HepG2 (cell line): ENCODE data around the gene TMEM61. TPM values are rescaled to one million over a fixed set of nuclear protein-coding genes. Genes with fewer than 3 reads are reported as not detected.

Experiments used
- ATAC-seq: fragments of 200-7000 bp; cut with Tn5 transposase; 3 replicates; pipeline ENCODE4 v1.9.1; 2020; ENCODE audit warnings: mild to moderate bottlenecking, moderate library complexity
- BruUV-seq: library from RNA; stranded (reverse); fragments of 400-500 nt; replicated peaks from 2 replicates; lab custom pipeline; 2021; lab: Mats Ljungman, UMichigan
- CTCF ChIA-PET: fragments of 300-600 bp; formaldehyde crosslinking; extraction: SDS; loops from one replicate; lab custom pipeline; 2021; ENCODE audit warnings: low total read pairs, inconsistent platforms, low intra/inter-chr PET ratio; lab: Yijun Ruan, JAX
- POLR2A ChIA-PET: fragments of 350-600 bp; sonication (Branson Sonifier 250); formaldehyde crosslinking; loops from one replicate; lab custom pipeline; 2020; ENCODE audit warnings: antibody characterized with exemption, inconsistent platforms; lab: Yijun Ruan, JAX
- DNase-seq: peaks from one replicate; pipeline ENCODE4 v3.0.0-alpha.2; 2015; ENCODE audit warnings: low spot score
- FAIRE-seq: peaks from 3 replicates; lab custom pipeline; 2011; peaks lifted over from hg19 to GRCh38; lab: Jason Lieb, UNC
- H2AFZ ChIP-seq: one replicate; pipeline ENCODE4 v1.6.1; 2011; ENCODE audit warnings: low read length, inconsistent platforms
- H3K27ac ChIP-seq: fragments of 300-600 bp; 3 replicates; pipeline ENCODE4 v1.8.0; 2011; ENCODE audit warnings: mixed run types, mild to moderate bottlenecking, mixed read lengths, low read length, inconsistent platforms; ENCODE audit not compliant: insufficient read depth; ENCODE audit errors: extremely low read length
- H3K27me3 ChIP-seq, 2 experiments: fragments of 200-600 bp in 1 of 2; 2 replicates in 1 of 2; 3 replicates in 1 of 2; pipeline versions ENCODE4 v1.6.0 to v1.8.0; 2011; ENCODE audit warnings: low read length in 2 of 2, mild to moderate bottlenecking in 2 of 2, moderate library complexity in 2 of 2, inconsistent platforms in 1 of 2; ENCODE audit not compliant: insufficient read depth in 2 of 2, control insufficient read depth in 1 of 2
- H3K36me3 ChIP-seq, 2 experiments: fragments of 200-600 bp in 1 of 2; replicated peaks in 1 of 2; 2 replicates in 1 of 2; 3 replicates in 1 of 2; pipeline versions ENCODE4 v1.5.1 to v1.8.0; 2011; ENCODE audit warnings: low read length in 2 of 2, inconsistent platforms in 1 of 2; ENCODE audit not compliant: insufficient read depth in 2 of 2, control insufficient read depth in 1 of 2
- H3K4me1 ChIP-seq: 2 replicates; pipeline ENCODE4 v1.5.1; 2012; ENCODE audit warnings: low read length, inconsistent platforms; ENCODE audit not compliant: insufficient read depth
- H3K4me2 ChIP-seq: 2 replicates; pipeline ENCODE4 v1.6.0; 2011; ENCODE audit warnings: low read depth, low read length, inconsistent platforms
- H3K4me3 ChIP-seq, 3 experiments: fragments of 200-600 bp in 1 of 3; sonication (generic), shearing (Covaris generic) in 1 of 3; replicated peaks in 1 of 3; 2 replicates each; pipeline ENCODE4 v1.5.1; 2011 to 2016; ENCODE audit warnings: low read length in 3 of 3, inconsistent platforms in 2 of 3, low read depth in 2 of 3, mild to moderate bottlenecking in 2 of 3, control low read depth in 1 of 3, mixed read lengths in 1 of 3; ENCODE audit not compliant: insufficient read depth in 1 of 3
- H3K79me2 ChIP-seq: one replicate; pipeline ENCODE4 v1.6.1; 2011; ENCODE audit warnings: low read length, inconsistent platforms; ENCODE audit not compliant: insufficient read depth
- H3K9ac ChIP-seq: 2 replicates; pipeline ENCODE4 v1.6.0; 2011; ENCODE audit warnings: mild to moderate bottlenecking, low read depth, low read length, inconsistent platforms; ENCODE audit not compliant: insufficient read depth
- H3K9me3 ChIP-seq: 2 replicates; pipeline ENCODE4 v1.5.1; 2012; ENCODE audit warnings: mild to moderate bottlenecking, low read length
- H4K20me1 ChIP-seq: 2 replicates; pipeline ENCODE4 v1.6.0; 2011; ENCODE audit warnings: inconsistent platforms, mild to moderate bottlenecking, low read length, moderate library complexity; ENCODE audit not compliant: insufficient read depth
- ATF7 ChIP-seq, 2 experiments: fragments of 450-650 bp in 1 of 2; sonication (generic) in 1 of 2; formaldehyde crosslinking in 1 of 2; IDR thresholded peaks; 2 replicates each; pipeline versions ENCODE4 v1.4.0 to v1.6.1; 2016 to 2020; ENCODE audit warnings: antibody characterized with exemption in 1 of 2, mild to moderate bottlenecking in 1 of 2, missing genetic modification reagents in 1 of 2
- CC2D1A ChIP-seq: sonication (generic); formaldehyde crosslinking; IDR thresholded peaks from 2 replicates; pipeline ENCODE4 v1.8.1; 2023; ENCODE audit warnings: mild to moderate bottlenecking, missing genetic modification reagents
- ELF3 ChIP-seq: IDR thresholded peaks from 2 replicates; pipeline ENCODE4 v1.6.1; 2016; ENCODE audit warnings: missing genetic modification reagents, missing compliant biosample characterization
- ETV5 ChIP-seq: IDR thresholded peaks from 2 replicates; pipeline ENCODE4 v1.6.1; 2018; ENCODE audit warnings: missing biosample characterization, missing genetic modification reagents, inconsistent platforms, borderline replicate concordance
- HCFC1 ChIP-seq: fragments of 150-350 bp; IDR thresholded peaks from 2 replicates; pipeline ENCODE4 v1.6.1; 2014; ENCODE audit warnings: low read depth, low read length
- HNRNPL ChIP-seq: fragments of 200-400 bp; formaldehyde crosslinking; IDR thresholded peaks from 2 replicates; pipeline ENCODE4 v1.6.1; 2017; ENCODE audit warnings: mild to moderate bottlenecking, low read depth, low read length
- SATB2 ChIP-seq: sonication (generic); formaldehyde crosslinking; IDR thresholded peaks from 2 replicates; pipeline ENCODE4 v1.5.0; 2020; ENCODE audit warnings: missing genetic modification reagents
- ZMYM3 ChIP-seq: sonication (generic); formaldehyde crosslinking; IDR thresholded peaks from 2 replicates; pipeline ENCODE4 v1.5.1; 2020; ENCODE audit warnings: mild to moderate bottlenecking, missing genetic modification reagents
- ZNF264 ChIP-seq: sonication (generic); formaldehyde crosslinking; IDR thresholded peaks from 2 replicates; pipeline ENCODE4 v1.4.0; 2020; ENCODE audit warnings: missing genetic modification reagents
- ZNF34 ChIP-seq: sonication (generic); formaldehyde crosslinking; IDR thresholded peaks from 2 replicates; pipeline ENCODE4 v1.4.0; 2020; ENCODE audit warnings: mild to moderate bottlenecking, missing genetic modification reagents, borderline replicate concordance
- ZNF501 ChIP-seq: sonication (generic); formaldehyde crosslinking; IDR thresholded peaks from 2 replicates; pipeline ENCODE4 v1.5.1; 2020; ENCODE audit warnings: mild to moderate bottlenecking, moderate library complexity, missing genetic modification reagents
- ZNF614 ChIP-seq: IDR thresholded peaks from 2 replicates; pipeline ENCODE4 v1.6.1; 2018; ENCODE audit warnings: missing biosample characterization, missing genetic modification reagents, inconsistent platforms, borderline replicate concordance
- ZNF629 ChIP-seq: sonication (generic); formaldehyde crosslinking; conservative IDR thresholded peaks from 2 replicates; pipeline ENCODE4 v1.5.0; 2020; ENCODE audit warnings: missing genetic modification reagents
- WGBS: methylation state at CpG from one replicate; pipeline ENCODE4 v1.1.6; 2017; ENCODE audit warnings: low lambda C conversion rate; 5-methylcytosine and 5-hydroxymethylcytosine counted together
- in situ Hi-C: cut with HindIII; loops from 2 replicates; pipeline ENCODE4 v1.10.0; 2017; ENCODE audit warnings: low pct_unique_long_range_greater_than_20kb; ENCODE audit not compliant: extremely low pct_ligation_motif_present
- intact Hi-C: fragments of 100-400 bp; cut with micrococcal nuclease; formaldehyde crosslinking; loops from one replicate; pipeline ENCODE4 v1.10.0; 2022; ENCODE audit not compliant: unreplicated experiment
- polyA plus RNA-seq, 8 experiments: library from polyadenylated mRNA; depleted of rRNA in 3 of 8; stranded (reverse) in 7 of 8; unstranded in 1 of 8; fragments of >200 nt; fragmentation: Illumina TruSeq in 4 of 8; extraction: Trizol in 4 of 8; gene quantifications; 2 replicates each; pipeline versions ENCODE4 v1.2.1 to v1.2.3, GENCODE V29; 2011 to 2016; ENCODE audit warnings: low read depth in 4 of 8, missing spikeins in 1 of 8, mixed read lengths in 1 of 8; ENCODE audit not compliant: insufficient read depth in 1 of 8
- total RNA-seq, 5 experiments: library from RNA; depleted of rRNA; stranded (reverse); fragments of >200 nt; fragmentation: Illumina TruSeq; extraction: Trizol; gene quantifications; 2 replicates each; pipeline ENCODE4 v1.2.3, GENCODE V29; 2016; ENCODE audit warnings: low read depth in 1 of 5

Gene TMEM61
- total and polyA plus RNA-seq, 2 of the 13 experiments (the other 11 are each of a cell fraction or from before 2014, with no cell fraction given), result not detected

GRCh38 chr1:54988975-54989374 is 8.5 kb downstream of the TMEM61 start:
- Histone ChIP-seq H4K20me1 (no peaks in the 10 kb centered on the region), H3K9me3 (no peaks in the 10 kb centered on the region), H3K4me1 (peaks cover under 1% of the 10 kb centered on the region; the same call in 1 of the 2 replicates), H3K27me3 (peaks cover 2 to 32% of the 10 kb centered on the region in 2 experiments; a peak in 4 of 5 replicates), H3K4me2 (no peak overlapping the region), H3K79me2 (no peaks in the 10 kb centered on the region), H2AFZ (no peak overlapping the region), H3K36me3 (no peaks in the 10 kb centered on the region), H3K27ac (no peak overlapping the region), H3K9ac (no peak overlapping the region), H3K4me3 (no peak overlapping the region)
- no peak for TF ChIP-seq SATB2 (CRISPR knock-in tag)
- no peak for TF ChIP-seq ZNF34 (CRISPR knock-in tag)
- TF ChIP-seq CC2D1A (CRISPR knock-in tag), result no peak
- TF ChIP-seq ZNF264, result no peak
- TF ChIP-seq ZNF629 (CRISPR knock-in tag), result peak; percentile 65
- TF ChIP-seq ZMYM3 (CRISPR knock-in tag), result 0 out of 2 replicates have a peak, but pooled peaks have one; percentile 19
- no peak for TF ChIP-seq ZNF501 (CRISPR knock-in tag)
- 35% methylated on average over 4 of the region's 4 CpGs for WGBS
- in situ Hi-C loops, result no loop called here
- BruUV-seq, result no TSS peak
- ChIA-PET CTCF (no interaction called here), POLR2A (no interaction called here)
- no peak for DNase-seq
- no peak for FAIRE-seq
- no peak for ATAC-seq
- intact Hi-C loops, result no loop called here

- WGBS, result 13% methylated on average over 4 of the region's 8 CpGs
- Histone ChIP-seq H3K27ac (no peak overlapping the region), H3K4me3 (no peak overlapping the region), H3K4me1 (peaks cover 6% of the 10 kb centered on the region; the same call in 1 of the 2 replicates), H3K9me3 (no peaks in the 10 kb centered on the region), H3K9ac (no peak overlapping the region), H3K79me2 (no peaks in the 10 kb centered on the region), H4K20me1 (no peaks in the 10 kb centered on the region), H2AFZ (no peak overlapping the region), H3K4me2 (no peak overlapping the region), H3K36me3 (no peaks in the 10 kb centered on the region), H3K27me3 (peaks cover 2 to 27% of the 10 kb centered on the region in 2 experiments; a peak in 4 of 5 replicates)
- in situ Hi-C loops, result no loop called here
- ATAC-seq (no peak), DNase-seq (no peak), FAIRE-seq (no peak)
- ChIA-PET POLR2A (no interaction called here), CTCF (no interaction called here)
- TF ChIP-seq ZNF614 (CRISPR knock-in tag) (no peak), ELF3 (CRISPR knock-in tag) (no peak), ETV5 (CRISPR knock-in tag) (no peak), HCFC1 (no peak), ATF7 (IDR thresholded peaks at IDR 0.05) (no peak), ATF7 (CRISPR knock-in tag; IDR thresholded peaks at IDR 0.05) (no peak), HNRNPL (0 out of 2 replicates have a peak, but pooled peaks have one; percentile 36)
- intact Hi-C loops, result no loop called here
- BruUV-seq, result no TSS peak
Observed at GRCh38 chr1:54989473-54989872, 9.0 kb downstream of the TMEM61 start.
